NCI-H510A treated with DMSO at 0.1 percent for 48 hours (cell line): Measurements from ENCODE around the gene FAM53C.
"Not testable (repeated sequence)": the region's sequence is repeated elsewhere in the genome, so short reads cannot be mapped to it uniquely, and the experiment has no call there.

ENCODE experiments used
- DNase-seq: peaks from one replicate; lab custom pipeline; 2025; lab: John Stamatoyannopoulos, UW

FAM53C gene

GRCh38 chr5:138337685-138338410 lies at the start of gene FAM53C:
Gene FAM53C (plus strand): TSS chr5:138338266. CDS start chr5:138341336, 3,070 bp downstream.
- DNase-seq, result peak; percentile 95

- DNase-seq, result no peak
Observed at GRCh38 chr5:138289296-138289695, 48.8 kb upstream of the FAM53C start.

- no peak for DNase-seq
Observed at GRCh38 chr5:138303372-138303771, 34.7 kb upstream of the FAM53C start.

GRCh38 chr5:138305797-138306196 lies 32.3 kb upstream of the FAM53C start:
- DNase-seq, result peak; percentile 66

- DNase-seq, result no peak
Observed at GRCh38 chr5:138315751-138316278, 22.3 kb upstream of the FAM53C start.

- DNase-seq, result no peak
Observed at GRCh38 chr5:138316355-138316754, 21.7 kb upstream of the FAM53C start.

GRCh38 chr5:138318211-138318610 lies 19.9 kb upstream of the FAM53C start:
- DNase-seq, result not testable (repeated sequence)

GRCh38 chr5:138330813-138331448 lies 7.1 kb upstream of the FAM53C start:
- no peak for DNase-seq

- DNase-seq, result peak; percentile 94
Observed at GRCh38 chr5:138331449-138332368, 6.4 kb upstream of the FAM53C start, which contains the start of gene CDC25C. Gene CDC25C (minus strand): TSS chr5:138331804. CDS start chr5:138331180, 624 bp downstream.

- no peak for DNase-seq
Observed at GRCh38 chr5:138334867-138335447, 3.1 kb upstream of the FAM53C start.

- DNase-seq, result peak; percentile 79
Observed at GRCh38 chr5:138336952-138337684, 948 bp upstream of the FAM53C start.

- no peak for DNase-seq
Observed at GRCh38 chr5:138338411-138339090, 485 bp downstream of the FAM53C start.

GRCh38 chr5:138339091-138339456 lies 1.0 kb downstream of the FAM53C start:
- no peak for DNase-seq

GRCh38 chr5:138339464-138339863 lies 1.4 kb downstream of the FAM53C start:
- no peak for DNase-seq

GRCh38 chr5:138340008-138340407 lies 1.9 kb downstream of the FAM53C start:
- DNase-seq, result no peak

GRCh38 chr5:138344887-138345622 lies 7.0 kb downstream of the FAM53C start:
- DNase-seq, result no peak

- DNase-seq, result no peak
Observed at GRCh38 chr5:138346889-138347288, 8.8 kb downstream of the FAM53C start.

GRCh38 chr5:138349852-138350562 lies 11.9 kb downstream of the FAM53C start:
- DNase-seq, result no peak

GRCh38 chr5:138350563-138350890 lies 12.5 kb downstream of the FAM53C start:
- no peak for DNase-seq
